ENCODE measurements around the gene UGT1A4. TPM values are rescaled to one million over a fixed set of nuclear protein-coding genes. Genes with fewer than 3 reads are reported as not detected.
"Not testable (repeated sequence)": the region's sequence is repeated elsewhere in the genome, so short reads cannot be mapped to it uniquely, and the experiment has no call there.

The UGT1A4 gene
- total RNA-seq, 3 donors from 2014 or later, result not detected

DNA sequence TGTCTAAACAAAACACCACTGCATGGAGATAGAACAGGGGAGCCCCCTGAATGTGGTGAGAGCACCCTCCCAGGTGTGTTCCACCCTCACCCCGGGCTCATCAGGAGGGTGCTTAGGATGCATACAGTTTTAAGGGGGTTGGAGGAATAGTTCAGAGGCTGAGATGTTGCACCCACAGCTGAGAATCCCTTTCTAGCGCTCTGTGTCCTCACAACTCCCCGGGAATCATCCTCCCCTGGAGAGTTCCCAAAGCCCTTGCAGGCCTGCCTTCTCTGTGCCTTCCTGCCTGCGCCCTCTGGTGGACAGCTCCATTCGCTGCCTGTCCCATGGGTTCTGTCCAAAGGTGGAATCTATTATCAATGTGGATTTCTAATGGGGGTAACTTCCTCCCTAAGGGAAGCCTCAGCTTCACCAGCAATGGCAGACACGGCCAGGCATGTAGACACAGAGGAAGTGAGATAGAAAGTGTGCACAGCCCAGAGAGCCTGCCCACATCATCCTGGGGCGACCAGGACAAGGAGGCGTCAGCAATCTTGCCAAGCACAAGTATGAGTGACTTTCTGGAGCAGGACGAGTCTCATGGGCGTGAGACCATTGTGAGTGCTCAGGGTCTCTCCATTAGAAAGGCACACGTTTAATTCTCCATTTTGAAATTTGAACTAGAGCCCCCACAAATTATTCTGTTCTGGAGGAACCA lies 7.1 kb upstream of the UGT1A4 start:
- Mint-ChIP-seq H3K4me1 (ENCODE audit: low read depth) (no peaks in the 10 kb centered on the region), H3K4me3 (no peak overlapping the region), H3K9me3 (no peaks in the 10 kb centered on the region), H3K36me3 (ENCODE audit: insufficient read depth) (no peaks in the 10 kb centered on the region), H3K27me3 (ENCODE audit: low read depth) (peaks cover 19% of the 10 kb centered on the region)
- peak in 1 of 2 donors; percentile 76 for ATAC-seq
- peak; percentile 56 for DNase-seq

DNA sequence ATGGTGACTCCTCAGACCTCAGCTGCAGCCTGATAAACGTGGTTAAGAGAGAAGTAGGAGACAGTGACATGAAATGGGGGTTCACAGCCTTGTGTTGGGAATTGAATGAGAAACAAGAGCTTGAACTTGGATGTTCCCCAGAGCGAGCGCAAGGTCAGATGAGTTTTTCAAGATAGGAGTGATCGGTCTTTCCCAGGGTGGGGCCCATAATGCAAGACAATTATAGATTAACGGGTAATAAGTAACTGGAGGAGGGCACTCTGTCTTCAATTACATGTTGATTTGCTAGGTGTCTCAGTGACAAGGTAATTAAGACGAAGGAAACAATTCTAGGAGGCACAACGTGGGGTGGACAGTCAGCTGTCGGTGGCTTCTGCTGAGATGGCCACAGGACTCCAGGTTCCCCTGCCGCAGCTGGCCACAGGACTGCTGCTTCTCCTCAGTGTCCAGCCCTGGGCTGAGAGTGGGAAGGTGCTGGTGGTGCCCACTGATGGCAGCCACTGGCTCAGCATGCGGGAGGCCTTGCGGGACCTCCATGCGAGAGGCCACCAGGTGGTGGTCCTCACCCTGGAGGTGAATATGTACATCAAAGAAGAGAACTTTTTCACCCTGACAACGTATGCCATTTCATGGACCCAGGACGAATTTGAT lies 5.8 kb upstream of the UGT1A4 start, which contains the start of gene UGT1A5:
UGT1A5 (plus strand) TSS at position 297 of the 651 bp plus-strand sequence; CDS start at position 382, 85 bp downstream.
- H3K4me3 Mint-ChIP-seq, result no peak within 1 kb of the TSS
- ATAC-seq (no peak), DNase-seq (no peak)
- peaks cover 21% of the 10 kb centered on the region for H3K27me3 Mint-ChIP-seq (ENCODE audit: low read depth)
- no peaks in the 10 kb centered on the region for H3K9me3 Mint-ChIP-seq
- no peaks in the 10 kb centered on the region for H3K36me3 Mint-ChIP-seq (ENCODE audit: insufficient read depth)
- no peaks in the 10 kb centered on the region for H3K4me1 Mint-ChIP-seq (ENCODE audit: low read depth)

- Mint-ChIP-seq H3K4me3 (no peak overlapping the region), H3K4me1 (ENCODE audit: low read depth) (no peaks in the 10 kb centered on the region), H3K27me3 (ENCODE audit: low read depth) (peaks cover 24% of the 10 kb centered on the region), H3K9me3 (no peaks in the 10 kb centered on the region), H3K36me3 (ENCODE audit: insufficient read depth) (no peaks in the 10 kb centered on the region)
- no peak for ATAC-seq
- no peak for DNase-seq
Measured at GRCh38 chr2:233713262-233713615, 5.3 kb upstream of the UGT1A4 start.

GRCh38 chr2:233714121-233714520 lies 4.4 kb upstream of the UGT1A4 start:
- no peak overlapping the region for H3K4me3 Mint-ChIP-seq
- ATAC-seq (no peak), DNase-seq (no peak)
- H3K9me3 Mint-ChIP-seq, result no peaks in the 10 kb centered on the region
- no peaks in the 10 kb centered on the region for H3K4me1 Mint-ChIP-seq (ENCODE audit: low read depth)
- H3K36me3 Mint-ChIP-seq (ENCODE audit: insufficient read depth), result no peaks in the 10 kb centered on the region
- H3K27me3 Mint-ChIP-seq (ENCODE audit: low read depth), result peaks cover 30% of the 10 kb centered on the region

- ATAC-seq, result no peak
- Mint-ChIP-seq H3K4me3 (no peak within 1 kb of the TSS), H3K9me3 (no peaks in the 10 kb centered on the region), H3K27me3 (ENCODE audit: low read depth) (peaks cover 10% of the 10 kb centered on the region), H3K36me3 (ENCODE audit: insufficient read depth) (no peaks in the 10 kb centered on the region), H3K4me1 (ENCODE audit: low read depth) (no peaks in the 10 kb centered on the region)
- DNase-seq, result no peak
Measured at GRCh38 chr2:233728723-233729301, 10.3 kb downstream of the UGT1A4 start, which contains the start of gene UGT1A3. TSS of gene UGT1A3 (plus strand) at chr2:233729042. CDS start at chr2:233729127, 85 bp downstream.

DNA sequence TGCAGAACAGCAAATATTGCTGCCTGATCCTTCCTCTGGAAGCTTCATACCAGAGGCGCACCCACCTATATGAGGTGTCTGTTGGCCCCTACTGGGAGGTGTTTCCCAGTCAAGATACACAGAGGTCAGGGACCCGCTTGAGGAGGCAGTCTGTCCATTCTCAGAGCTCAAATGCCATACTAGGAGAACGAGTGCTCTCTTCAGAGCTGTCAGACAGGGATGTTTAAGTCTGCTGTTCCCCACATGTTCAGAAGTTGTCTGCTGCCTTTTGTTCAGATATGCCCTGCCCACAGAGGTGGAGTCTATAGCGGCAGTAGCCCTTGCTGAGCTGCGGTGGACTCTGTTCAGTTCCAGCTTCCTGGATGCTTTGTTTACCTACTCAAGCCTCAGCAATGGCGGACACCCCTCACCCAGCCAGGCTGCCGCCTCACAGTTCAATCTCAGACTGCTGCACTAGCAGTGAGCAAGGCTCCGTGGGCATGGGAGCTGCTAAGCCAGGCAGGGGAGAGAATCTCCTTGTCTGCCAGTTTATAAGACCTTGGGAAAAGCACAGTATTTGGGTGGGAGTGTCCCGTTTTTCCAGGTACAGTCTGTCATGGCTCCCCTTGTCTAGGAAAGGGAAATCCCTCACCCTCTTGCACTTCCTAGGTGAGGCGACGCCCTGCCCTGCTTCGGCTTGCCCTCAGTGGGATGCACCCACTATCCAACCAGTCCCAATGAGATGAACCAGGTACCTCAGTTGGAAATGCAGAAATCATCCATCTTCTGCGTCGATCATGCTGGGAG lies 18.5 kb downstream of the UGT1A4 start:
- DNase-seq; H3K9me3 Mint-ChIP-seq; H3K4me3 Mint-ChIP-seq; H3K4me1 Mint-ChIP-seq (ENCODE audit: low read depth); H3K36me3 Mint-ChIP-seq (ENCODE audit: insufficient read depth); ATAC-seq: not testable (repeated sequence)
- peaks cover 38% of the 10 kb centered on the region for H3K27me3 Mint-ChIP-seq (ENCODE audit: low read depth)

- Mint-ChIP-seq H3K27me3 (ENCODE audit: low read depth) (peaks cover 30% of the 10 kb centered on the region), H3K36me3 (ENCODE audit: insufficient read depth) (no peaks in the 10 kb centered on the region), H3K4me1 (ENCODE audit: low read depth) (no peaks in the 10 kb centered on the region), H3K9me3 (no peaks in the 10 kb centered on the region), H3K4me3 (no peak overlapping the region)
- DNase-seq (no peak), ATAC-seq (no peak)
Measured at GRCh38 chr2:233740870-233741269, 22.3 kb downstream of the UGT1A4 start.

GRCh38 chr2:233743464-233744259 lies 25.1 kb downstream of the UGT1A4 start:
- no peak for ATAC-seq
- DNase-seq, result no peak
- Mint-ChIP-seq H3K4me3 (no peak overlapping the region), H3K9me3 (no peaks in the 10 kb centered on the region), H3K4me1 (ENCODE audit: low read depth) (no peaks in the 10 kb centered on the region), H3K27me3 (ENCODE audit: low read depth) (peaks cover 26% of the 10 kb centered on the region), H3K36me3 (ENCODE audit: insufficient read depth) (no peaks in the 10 kb centered on the region)

DNA sequence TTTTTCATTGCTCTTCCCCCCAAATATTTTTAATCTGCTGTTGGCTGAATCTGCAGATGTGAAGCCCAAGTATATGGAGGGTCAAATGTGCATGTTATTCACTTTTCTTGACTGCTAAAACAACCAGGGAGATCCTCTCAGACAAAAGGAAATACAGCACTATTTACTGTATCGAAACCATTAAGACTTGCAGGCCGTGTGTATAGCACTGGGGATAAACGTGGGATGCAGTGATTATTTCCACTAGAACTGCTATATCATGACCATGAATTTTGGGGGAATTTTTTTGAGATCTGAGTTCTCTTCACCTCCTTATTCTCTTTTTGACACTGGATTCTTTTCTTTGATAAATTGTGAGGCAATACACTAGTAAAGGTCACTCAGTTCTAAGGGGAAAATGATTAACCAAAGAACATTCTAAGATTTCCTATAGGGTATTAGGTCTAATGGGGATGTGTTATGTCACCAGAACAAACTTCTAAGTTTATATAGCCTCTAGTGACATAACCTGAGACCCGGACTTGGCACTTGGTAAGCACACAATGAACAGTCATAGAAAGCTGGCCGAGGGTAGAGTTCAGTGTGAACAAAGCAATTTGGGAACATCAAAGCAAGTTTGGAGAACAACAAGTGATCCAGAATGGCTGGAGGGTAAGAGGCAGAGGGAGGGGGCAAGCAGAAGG lies 26.7 kb downstream of the UGT1A4 start:
- ATAC-seq (no peak), DNase-seq (no peak)
- no peak overlapping the region for H3K4me3 Mint-ChIP-seq
- H3K9me3 Mint-ChIP-seq, result peaks cover 6% of the 10 kb centered on the region
- no peaks in the 10 kb centered on the region for H3K4me1 Mint-ChIP-seq (ENCODE audit: low read depth)
- H3K27me3 Mint-ChIP-seq (ENCODE audit: low read depth), result peaks cover 26% of the 10 kb centered on the region
- H3K36me3 Mint-ChIP-seq (ENCODE audit: insufficient read depth), result no peaks in the 10 kb centered on the region

GRCh38 chr2:233745838-233746237 lies 27.3 kb downstream of the UGT1A4 start:
- H3K4me3 Mint-ChIP-seq; H3K9me3 Mint-ChIP-seq; H3K4me1 Mint-ChIP-seq (ENCODE audit: low read depth); H3K36me3 Mint-ChIP-seq (ENCODE audit: insufficient read depth); ATAC-seq; DNase-seq: not testable (repeated sequence)
- H3K27me3 Mint-ChIP-seq (ENCODE audit: low read depth), result peaks cover 23% of the 10 kb centered on the region

GRCh38 chr2:233746475-233747282 lies 28.1 kb downstream of the UGT1A4 start:
- peaks cover 13% of the 10 kb centered on the region for H3K9me3 Mint-ChIP-seq
- no peaks in the 10 kb centered on the region for H3K36me3 Mint-ChIP-seq (ENCODE audit: insufficient read depth)
- ATAC-seq, result no peak
- H3K27me3 Mint-ChIP-seq (ENCODE audit: low read depth), result peaks cover 17% of the 10 kb centered on the region
- H3K4me3 Mint-ChIP-seq, result no peak overlapping the region
- H3K4me1 Mint-ChIP-seq (ENCODE audit: low read depth), result no peaks in the 10 kb centered on the region
- no peak for DNase-seq

DNA sequence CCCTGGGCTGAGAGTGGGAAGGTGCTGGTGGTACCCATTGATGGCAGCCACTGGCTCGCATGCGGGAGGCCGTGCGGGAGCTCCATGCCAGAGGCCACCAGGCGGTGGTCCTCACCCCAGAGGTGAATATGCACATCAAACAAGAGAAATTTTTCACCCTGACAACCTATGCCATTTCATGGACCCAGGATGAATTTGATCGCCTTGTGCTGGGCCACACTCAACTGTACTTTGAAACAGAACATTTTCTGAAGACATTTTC lies 28.7 kb downstream of the UGT1A4 start:
- no peaks in the 10 kb centered on the region for H3K4me1 Mint-ChIP-seq (ENCODE audit: low read depth)
- peaks cover 19% of the 10 kb centered on the region for H3K27me3 Mint-ChIP-seq (ENCODE audit: low read depth)
- no peak for ATAC-seq
- DNase-seq, result no peak
- H3K9me3 Mint-ChIP-seq, result peaks cover 16% of the 10 kb centered on the region
- H3K36me3 Mint-ChIP-seq (ENCODE audit: insufficient read depth), result no peaks in the 10 kb centered on the region
- no peak overlapping the region for H3K4me3 Mint-ChIP-seq

GRCh38 chr2:233750689-233751088 lies 32.2 kb downstream of the UGT1A4 start:
- not testable (repeated sequence) for H3K36me3 Mint-ChIP-seq (ENCODE audit: insufficient read depth); ATAC-seq; H3K4me1 Mint-ChIP-seq (ENCODE audit: low read depth); H3K4me3 Mint-ChIP-seq; DNase-seq
- Mint-ChIP-seq H3K27me3 (ENCODE audit: low read depth) (peaks cover 27% of the 10 kb centered on the region), H3K9me3 (peaks cover 16% of the 10 kb centered on the region)

All from activated T-cell treated with anti-CD3 and anti-CD28 coated beads, Interleukin-2, amount 50 U/mL, for 4 hours (primary cell).